ENCODE measurements around the gene ALPG. TPM values are rescaled to one million over a fixed set of nuclear protein-coding genes. Genes with fewer than 3 reads are reported as not detected.
"Not testable (repeated sequence)": the region's sequence is repeated elsewhere in the genome, so short reads cannot be mapped to it uniquely, and the experiment has no call there.

Gene ALPG
- polyA plus RNA-seq, 1 donor from 2014 or later = not detected

- H3K4me1 Mint-ChIP-seq, H3K9me3 Mint-ChIP-seq, H3K36me3 Mint-ChIP-seq, H3K27ac Mint-ChIP-seq, H3K4me3 Mint-ChIP-seq, H3K27me3 Mint-ChIP-seq: not testable (repeated sequence)
These were observed 38.7 kb downstream of the ALPG start for GRCh38 chr2:232445149-232445885.

GRCh38 chr2:232446266-232446777 is 39.7 kb downstream of the ALPG start:
- not testable (repeated sequence) for H3K36me3 Mint-ChIP-seq, H3K9me3 Mint-ChIP-seq, H3K4me3 Mint-ChIP-seq, H3K4me1 Mint-ChIP-seq, H3K27ac Mint-ChIP-seq, H3K27me3 Mint-ChIP-seq

- Mint-ChIP-seq H3K27me3 (peaks cover 3% of the 10 kb centered on the region), H3K4me1 (peaks cover 0 to 2% (median 0%) of the 10 kb centered on the region in 3 donors), H3K36me3 (no peaks in the 10 kb centered on the region), H3K4me3 (no peak overlapping the region), H3K9me3 (no peaks in the 10 kb centered on the region), H3K27ac (no peak overlapping the region)
These were observed 40.5 kb downstream of the ALPG start for GRCh38 chr2:232447091-232447620.

GRCh38 chr2:232447638-232448303 is 41.1 kb downstream of the ALPG start:
- Mint-ChIP-seq H3K27ac (no peak overlapping the region), H3K36me3 (no peaks in the 10 kb centered on the region), H3K27me3 (peaks cover 3% of the 10 kb centered on the region), H3K4me1 (peaks cover 0 to 2% (median 0%) of the 10 kb centered on the region in 3 donors), H3K4me3 (no peak overlapping the region), H3K9me3 (no peaks in the 10 kb centered on the region)

GRCh38 chr2:232448304-232448690 is 41.7 kb downstream of the ALPG start:
- Mint-ChIP-seq H3K27me3 (peaks cover 3% of the 10 kb centered on the region), H3K4me3 (no peak overlapping the region), H3K27ac (no peak overlapping the region), H3K36me3 (no peaks in the 10 kb centered on the region), H3K9me3 (no peaks in the 10 kb centered on the region), H3K4me1 (peaks cover 0 to 2% (median 0%) of the 10 kb centered on the region in 3 donors)

- H3K4me3 Mint-ChIP-seq = no peak overlapping the region
- peaks cover 0 to 2% (median 0%) of the 10 kb centered on the region in 3 donors for H3K4me1 Mint-ChIP-seq
- no peaks in the 10 kb centered on the region for H3K36me3 Mint-ChIP-seq
- no peaks in the 10 kb centered on the region for H3K9me3 Mint-ChIP-seq
- H3K27ac Mint-ChIP-seq = no peak overlapping the region
- H3K27me3 Mint-ChIP-seq = no peaks in the 10 kb centered on the region
These were observed 43.3 kb downstream of the ALPG start for GRCh38 chr2:232449964-232450363.

DNA sequence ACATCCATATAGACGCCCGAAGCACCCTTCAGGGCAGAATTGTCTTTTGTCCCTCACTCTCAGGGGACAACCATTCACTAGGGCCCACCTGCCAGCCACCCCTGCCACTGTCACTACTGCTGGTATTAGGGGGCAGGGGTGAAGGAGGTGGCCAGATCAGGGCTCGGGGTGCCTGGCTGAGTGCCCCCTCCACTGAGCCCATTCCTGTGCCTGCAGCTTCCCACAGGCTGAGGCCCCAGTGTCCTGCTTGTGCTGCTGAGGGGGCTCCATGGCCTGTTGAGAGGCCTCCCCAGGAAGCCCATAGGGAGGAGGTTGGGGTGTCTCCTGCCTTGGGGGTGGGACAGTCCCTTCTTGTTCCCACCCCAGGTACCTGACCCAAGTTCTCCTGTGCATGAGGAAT is 45.0 kb downstream of the ALPG start:
- not testable (repeated sequence) for H3K27ac Mint-ChIP-seq, H3K27me3 Mint-ChIP-seq

DNA sequence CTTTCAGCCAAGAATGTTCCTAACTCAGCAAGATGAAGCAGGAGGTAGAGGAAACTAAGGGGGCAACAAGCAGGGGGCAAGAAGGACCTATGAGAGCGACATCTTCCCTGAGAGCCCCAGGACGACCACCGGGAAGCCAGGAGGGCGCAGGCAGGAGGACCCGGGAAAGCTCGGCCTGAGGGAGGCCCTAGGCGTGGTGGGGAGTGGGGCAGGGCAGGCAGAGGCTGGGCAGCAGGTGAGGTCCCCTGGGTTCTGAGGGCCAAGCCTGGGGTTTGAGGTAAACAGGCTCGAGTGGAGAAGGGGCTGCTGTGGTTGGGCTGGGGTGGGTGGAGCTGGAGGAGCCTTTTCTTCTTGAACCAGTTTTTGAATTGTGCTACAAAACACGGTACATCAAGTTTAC is 48.0 kb downstream of the ALPG start:
- Mint-ChIP-seq H3K4me1 (no peaks in the 10 kb centered on the region), H3K9me3 (no peaks in the 10 kb centered on the region), H3K36me3 (no peaks in the 10 kb centered on the region), H3K4me3 (no peak overlapping the region), H3K27me3 (peaks cover 7% of the 10 kb centered on the region), H3K27ac (peak overlapping the region in 1 of 3 donors; percentile 8)

More for the DNA sequence above, 45.0 kb downstream of the ALPG start:
- peak overlapping the region in 1 of 4 donors; percentile 39 for H3K4me3 Mint-ChIP-seq
- not testable (repeated sequence) for H3K4me1 Mint-ChIP-seq, H3K9me3 Mint-ChIP-seq, H3K36me3 Mint-ChIP-seq

DNA sequence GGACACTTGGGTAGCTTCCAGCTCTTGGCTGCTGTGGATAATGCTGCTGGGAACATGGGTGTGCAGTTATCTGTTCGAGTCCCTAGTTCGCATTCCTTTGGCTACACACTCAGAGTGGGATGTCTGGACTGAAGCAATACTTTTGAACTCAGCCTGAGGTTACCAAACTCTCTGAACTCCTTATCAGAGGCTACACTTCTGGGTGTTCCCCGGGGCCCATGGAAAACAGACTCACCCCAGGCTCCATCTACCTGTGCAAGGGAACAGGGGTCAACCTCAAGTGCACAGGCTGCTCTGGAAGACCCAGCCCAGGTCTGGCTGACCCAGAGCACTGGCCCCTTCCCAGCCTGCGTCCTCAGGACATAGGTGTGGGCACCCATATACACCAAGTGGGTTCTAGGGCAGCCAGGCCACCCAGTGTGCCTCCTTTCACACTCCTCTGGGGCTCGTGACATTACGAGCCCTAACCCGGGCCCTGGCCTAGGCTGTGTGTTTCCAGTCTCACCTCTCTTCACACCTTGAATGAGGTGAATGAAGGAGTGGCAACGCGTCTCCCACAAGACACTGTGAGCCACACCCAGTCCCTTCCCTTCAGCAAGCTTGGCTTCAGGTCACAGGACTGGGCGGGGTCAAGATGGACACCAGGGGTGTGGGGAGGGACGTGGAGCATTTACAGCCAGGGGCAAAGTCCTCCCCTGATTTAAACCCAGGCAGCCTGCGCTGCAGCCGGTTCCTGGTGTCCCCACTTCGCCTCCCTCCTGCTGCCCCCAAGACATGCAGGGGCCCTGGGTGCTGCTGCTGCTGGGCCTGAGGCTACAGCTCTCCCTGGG is 49.0 kb downstream of the ALPG start, which contains the start of gene ALPI:
TSS of gene ALPI (plus strand) at position 728 of the 830 bp plus-strand sequence. CDS start at position 775, 47 bp downstream.
- Mint-ChIP-seq H3K27me3 (peaks cover 10% of the 10 kb centered on the region), H3K36me3 (no peaks in the 10 kb centered on the region), H3K4me3 (no peak within 1 kb of the TSS), H3K9me3 (no peaks in the 10 kb centered on the region), H3K27ac (peak within 1 kb of the TSS in 1 of 3 donors; percentile 43), H3K4me1 (no peaks in the 10 kb centered on the region)

GRCh38 chr2:232456296-232457120 is 49.9 kb downstream of the ALPG start:
- peaks cover 13% of the 10 kb centered on the region for H3K27me3 Mint-ChIP-seq
- no peaks in the 10 kb centered on the region for H3K4me1 Mint-ChIP-seq
- H3K4me3 Mint-ChIP-seq = no peak overlapping the region
- peak overlapping the region in 1 of 3 donors; percentile 43 for H3K27ac Mint-ChIP-seq
- no peaks in the 10 kb centered on the region for H3K9me3 Mint-ChIP-seq
- no peaks in the 10 kb centered on the region for H3K36me3 Mint-ChIP-seq

GRCh38 chr2:232457121-232458011 is 50.7 kb downstream of the ALPG start:
- Mint-ChIP-seq H3K9me3 (no peaks in the 10 kb centered on the region), H3K27ac (no peak overlapping the region), H3K36me3 (no peaks in the 10 kb centered on the region), H3K27me3 (peaks cover 13% of the 10 kb centered on the region), H3K4me3 (no peak overlapping the region), H3K4me1 (no peaks in the 10 kb centered on the region)

- Mint-ChIP-seq H3K36me3 (no peaks in the 10 kb centered on the region), H3K27me3 (peaks cover 13% of the 10 kb centered on the region), H3K9me3 (no peaks in the 10 kb centered on the region), H3K4me3 (no peak overlapping the region), H3K27ac (peak overlapping the region in 1 of 3 donors; percentile 80), H3K4me1 (no peaks in the 10 kb centered on the region)
These were observed 51.5 kb downstream of the ALPG start for GRCh38 chr2:232458051-232458660.

All from IgD-negative memory B cell (primary cell).